Fibroblast of mammary gland (primary cell): ENCODE measurements around the gene CRIP1.

Experiments used
- DNase-seq: peaks from one replicate; pipeline ENCODE4 v3.0.0-alpha.2; 2010; ENCODE audit warnings: low read depth
- H3K4me3 ChIP-seq: 2 replicates; pipeline ENCODE4 v1.5.1; 2011; ENCODE audit warnings: low read depth, mild to moderate bottlenecking, low read length, moderate library complexity; ENCODE audit not compliant: control insufficient read depth
- TF ChIP-seq, protein P1 (sequence below): conservative IDR thresholded peaks from 2 replicates; pipeline ENCODE4 v1.5.1; 2011; ENCODE audit warnings: low read depth, low read length, inconsistent platforms; ENCODE audit not compliant: control insufficient read depth, insufficient read depth

Gene CRIP1

DNA sequence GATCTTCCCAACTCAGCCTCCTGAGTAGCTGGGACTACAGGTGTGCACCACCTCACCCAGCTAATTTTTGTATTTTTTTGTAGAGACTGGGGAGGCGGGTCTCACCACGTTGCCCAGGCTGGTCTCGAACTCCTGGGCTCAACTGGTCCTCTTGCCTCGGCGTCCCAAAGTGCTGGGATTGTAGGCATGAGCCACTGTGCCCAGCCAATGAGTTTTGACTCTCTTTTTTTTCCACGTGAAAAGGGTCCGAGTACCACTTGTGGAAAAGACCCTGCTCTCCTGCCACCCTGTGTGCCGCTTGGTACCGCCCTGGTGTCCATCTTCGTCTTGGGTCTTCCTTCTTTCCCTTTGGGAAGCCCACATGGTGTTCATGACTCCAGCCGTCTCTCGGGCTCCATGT lies 21.9 kb downstream of the CRIP1 start:
- no peak overlapping the region for H3K4me3 ChIP-seq
- TF ChIP-seq, protein P1, sequence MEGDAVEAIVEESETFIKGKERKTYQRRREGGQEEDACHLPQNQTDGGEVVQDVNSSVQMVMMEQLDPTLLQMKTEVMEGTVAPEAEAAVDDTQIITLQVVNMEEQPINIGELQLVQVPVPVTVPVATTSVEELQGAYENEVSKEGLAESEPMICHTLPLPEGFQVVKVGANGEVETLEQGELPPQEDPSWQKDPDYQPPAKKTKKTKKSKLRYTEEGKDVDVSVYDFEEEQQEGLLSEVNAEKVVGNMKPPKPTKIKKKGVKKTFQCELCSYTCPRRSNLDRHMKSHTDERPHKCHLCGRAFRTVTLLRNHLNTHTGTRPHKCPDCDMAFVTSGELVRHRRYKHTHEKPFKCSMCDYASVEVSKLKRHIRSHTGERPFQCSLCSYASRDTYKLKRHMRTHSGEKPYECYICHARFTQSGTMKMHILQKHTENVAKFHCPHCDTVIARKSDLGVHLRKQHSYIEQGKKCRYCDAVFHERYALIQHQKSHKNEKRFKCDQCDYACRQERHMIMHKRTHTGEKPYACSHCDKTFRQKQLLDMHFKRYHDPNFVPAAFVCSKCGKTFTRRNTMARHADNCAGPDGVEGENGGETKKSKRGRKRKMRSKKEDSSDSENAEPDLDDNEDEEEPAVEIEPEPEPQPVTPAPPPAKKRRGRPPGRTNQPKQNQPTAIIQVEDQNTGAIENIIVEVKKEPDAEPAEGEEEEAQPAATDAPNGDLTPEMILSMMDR, result no peak
- DNase-seq, result no peak

DNA sequence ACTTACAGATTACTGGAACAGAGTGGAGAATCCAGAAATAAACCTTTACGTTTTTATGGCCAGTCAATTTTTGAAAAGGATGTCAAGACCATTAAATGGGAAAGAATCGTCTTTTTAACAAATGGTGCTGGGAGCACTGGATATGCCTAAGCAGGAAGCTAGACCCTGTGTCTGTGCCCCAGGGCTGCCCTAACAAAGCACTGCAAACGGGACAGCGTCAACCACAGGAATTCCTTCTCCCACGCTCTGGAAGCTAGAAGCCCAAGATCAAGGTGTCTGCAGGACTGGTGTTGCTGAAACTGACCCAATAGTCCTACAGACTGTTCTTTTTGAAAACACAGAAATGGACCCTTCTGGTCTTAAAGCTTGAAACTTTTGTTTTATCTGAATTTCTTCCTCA lies 30.4 kb downstream of the CRIP1 start:
- H3K4me3 ChIP-seq, result no peak overlapping the region
- TF ChIP-seq, protein P1, result no peak
- no peak for DNase-seq

DNA sequence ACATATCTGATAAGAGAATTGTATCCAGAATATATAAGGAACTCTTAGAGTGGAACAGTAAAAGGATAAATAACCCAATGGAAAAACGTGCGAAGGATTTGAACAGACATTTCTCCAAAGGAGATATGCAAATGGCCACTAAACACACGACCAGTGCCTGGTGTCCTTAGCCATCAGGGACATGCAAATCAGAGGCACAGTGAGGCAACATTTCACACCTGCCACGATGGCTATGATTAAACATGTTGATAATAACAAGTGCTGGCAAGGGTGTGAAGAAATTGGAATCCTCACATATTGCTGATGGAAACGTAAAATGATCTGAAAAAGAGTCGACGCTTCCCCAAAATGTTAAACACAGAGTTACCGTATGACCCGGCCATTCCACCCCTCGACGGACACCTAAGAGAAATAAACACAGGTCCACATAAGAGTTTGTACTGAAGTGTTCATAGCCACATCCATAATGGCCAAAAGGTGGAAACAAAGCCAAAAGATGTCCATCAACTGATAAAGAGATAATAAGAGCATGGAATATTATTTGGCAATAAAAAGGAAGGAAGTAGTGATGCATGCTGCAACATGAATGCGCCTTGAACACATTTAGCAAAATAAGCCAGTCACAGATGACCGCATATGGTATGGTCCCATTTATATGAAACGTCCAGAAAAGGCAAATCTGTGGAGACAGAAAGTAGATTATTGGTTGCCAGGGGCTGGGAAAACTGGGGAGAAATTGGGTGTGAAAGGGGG lies 33.4 kb downstream of the CRIP1 start:
- TF ChIP-seq, protein P1, result no peak
- H3K4me3 ChIP-seq, result no peak overlapping the region
- DNase-seq, result no peak

DNA sequence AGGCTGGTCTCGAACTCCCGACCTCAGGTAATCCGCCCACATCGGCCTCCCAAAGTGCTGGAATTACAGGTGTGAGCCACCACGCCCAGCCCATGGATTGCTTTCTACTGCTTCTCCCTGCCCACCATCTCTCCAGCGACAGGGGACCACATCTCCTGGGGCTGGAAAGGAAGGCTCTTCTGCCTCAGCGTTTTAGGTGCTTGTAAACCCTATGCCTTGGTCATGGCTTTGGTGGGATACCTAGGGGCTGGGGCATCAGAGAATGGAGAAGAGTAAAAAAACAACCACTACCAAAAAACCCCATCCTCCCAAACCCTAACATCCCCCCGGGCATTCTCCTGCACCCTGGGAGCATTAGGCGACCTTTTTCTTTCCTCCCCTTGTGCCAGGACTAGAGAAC lies 38.6 kb downstream of the CRIP1 start:
- TF ChIP-seq, protein P1, result no peak
- no peak for DNase-seq
- H3K4me3 ChIP-seq, result no peak overlapping the region

DNA sequence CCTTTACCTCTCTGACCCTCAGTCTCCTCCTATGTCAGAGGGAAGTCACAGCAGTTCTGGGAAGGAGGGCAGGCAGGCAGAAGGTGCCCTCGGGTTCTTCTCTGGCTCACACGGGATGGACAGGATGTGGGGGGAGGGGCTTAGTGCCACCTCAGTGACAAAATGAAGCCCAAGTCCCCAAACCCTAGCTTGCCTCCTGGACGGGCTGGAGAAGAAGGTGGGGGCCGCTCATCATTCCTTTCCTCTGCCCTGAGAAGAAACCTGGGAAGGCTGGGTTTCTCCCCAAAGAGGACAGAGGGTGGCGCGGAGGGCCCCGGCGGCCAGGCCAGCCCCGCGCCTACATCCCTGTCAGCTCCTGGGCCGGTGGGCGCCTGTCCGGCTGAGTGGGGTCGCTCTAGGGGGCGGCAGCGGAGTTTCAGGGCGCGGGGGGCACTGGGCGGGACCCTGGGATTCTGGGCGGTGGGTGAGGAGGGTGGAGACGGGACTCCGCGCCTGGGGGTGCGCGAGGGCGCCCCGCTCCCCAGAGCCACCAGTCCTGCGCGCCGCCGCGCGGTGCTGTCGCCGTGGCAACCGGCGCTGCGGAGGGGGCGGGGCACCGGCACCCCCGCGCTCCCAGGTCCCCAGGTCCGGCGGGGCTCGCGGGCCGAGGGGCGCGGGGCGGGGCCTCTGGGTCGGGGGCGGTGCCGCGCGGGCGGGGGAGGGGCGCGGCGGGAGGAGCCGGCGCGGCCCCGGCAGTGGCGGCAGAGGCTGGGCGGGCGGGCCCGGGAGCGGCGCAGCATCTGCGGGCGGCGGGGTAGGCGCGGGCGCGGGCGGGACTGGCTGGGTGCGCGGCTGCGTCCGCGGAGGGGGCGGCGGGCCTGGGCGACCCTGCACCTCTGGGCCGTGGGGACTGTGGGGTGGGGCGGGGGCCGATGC lies 39.4 kb downstream of the CRIP1 start, which contains the start of gene TMEM121:
Gene TMEM121, plus strand, starts transcription at position 723 of the 915 bp plus-strand sequence. CDS start 2,252 bp downstream, outside the sequence.
- TF ChIP-seq, protein P1, result no peak
- no peak for DNase-seq
- peak within 1 kb of the TSS; percentile 39 for H3K4me3 ChIP-seq

DNA sequence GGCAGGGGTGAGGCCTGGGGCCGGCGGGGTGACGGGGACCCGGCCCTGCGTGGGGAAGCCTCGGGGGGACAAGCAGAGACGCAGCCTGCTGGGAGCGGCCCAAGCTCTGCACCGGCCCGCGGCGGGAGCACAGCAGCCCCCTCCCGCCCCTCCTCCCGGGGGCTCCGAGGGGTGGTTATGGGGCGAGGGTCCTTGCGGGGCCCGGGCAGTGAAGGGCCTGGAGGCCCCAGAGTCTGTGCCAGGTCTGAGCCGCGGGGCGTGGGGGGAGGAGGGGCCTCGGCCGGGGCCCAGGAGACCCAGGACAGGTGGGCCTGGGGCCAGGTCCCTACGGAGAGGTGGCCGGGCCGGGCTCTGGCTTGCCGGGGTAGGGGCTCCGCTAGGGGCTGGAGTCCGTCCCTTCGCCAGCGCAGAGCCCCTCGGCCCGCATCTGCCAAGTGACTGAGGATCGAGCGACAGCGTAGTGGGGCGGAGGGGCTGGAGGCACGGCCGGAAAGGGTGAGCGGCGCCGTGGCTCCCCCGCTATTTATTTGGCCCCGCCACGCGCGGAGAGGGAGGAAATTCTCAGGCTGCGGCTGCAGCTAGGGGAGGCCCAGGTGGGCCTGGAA lies 40.2 kb downstream of the CRIP1 start:
- H3K4me3 ChIP-seq, result peak overlapping the region; percentile 39
- TF ChIP-seq, protein P1, result no peak
- no peak for DNase-seq
